ENCODE results near the gene GPR61. TPM values are rescaled to one million over a fixed set of nuclear protein-coding genes. Genes with fewer than 3 reads are reported as not detected.

Gene GPR61
- total and polyA plus RNA-seq, 2 of the 4 experiments (the other 2 are of a cell fraction), result not detected

GRCh38 chr1:109532365-109533136 is 7.1 kb upstream of the GPR61 start (continued):
- TF ChIP-seq ELK1 (IDR thresholded peaks at IDR 0.05; ENCODE audit: borderline replicate concordance, low read depth, low read length) (no peak), MAZ (IDR thresholded peaks at IDR 0.05; ENCODE audit: borderline replicate concordance, low read depth, low read length) (peak; percentile 92), RAD21 (IDR thresholded peaks at IDR 0.05; ENCODE audit: low read length) (peak; percentile 92), CEBPB (IDR thresholded peaks at IDR 0.05; ENCODE audit: low read depth, low read length) (no peak)
